ENCODE measurements around the gene CDK15. TPM values are rescaled to one million over a fixed set of nuclear protein-coding genes. Genes with fewer than 3 reads are reported as not detected.

The CDK15 gene
- total RNA-seq, 1 experiment from 2014 or later, result not detected

GRCh38 chr2:201913201-201913600 is 106.9 kb downstream of the CDK15 start:
- DNase-seq (ENCODE audit: low spot score) (no peak), ATAC-seq (no peak)
- CTCF ChIA-PET, result no interaction called here
- TF ChIP-seq JUN (CRISPR knock-in tag; IDR thresholded peaks at IDR 0.05), result no peak
- TF ChIP-seq NFE2L1 (CRISPR knock-in tag; IDR thresholded peaks at IDR 0.05), result no peak
- no peak for TF ChIP-seq NR3C1 (CRISPR knock-in tag; conservative IDR thresholded peaks at IDR 0.05; ENCODE audit: low read depth)
- TF ChIP-seq FOXJ3 (CRISPR knock-in tag; IDR thresholded peaks at IDR 0.05; ENCODE audit: borderline replicate concordance), result no peak
- TF ChIP-seq ZNF532 (CRISPR knock-in tag; IDR thresholded peaks at IDR 0.05; ENCODE audit: borderline replicate concordance), result no peak
- no peak for TF ChIP-seq MLX (CRISPR knock-in tag; IDR thresholded peaks at IDR 0.05)
- TF ChIP-seq USF2 (CRISPR knock-in tag; IDR thresholded peaks at IDR 0.05), result no peak
- no peak for TF ChIP-seq TEAD4 (CRISPR knock-in tag; IDR thresholded peaks at IDR 0.05)
- no peak for TF ChIP-seq TEAD1 (CRISPR knock-in tag; IDR thresholded peaks at IDR 0.05)
- TF ChIP-seq KAT7 (CRISPR knock-in tag; IDR thresholded peaks at IDR 0.05; ENCODE audit: borderline replicate concordance), result no peak
- TF ChIP-seq, protein P1, sequence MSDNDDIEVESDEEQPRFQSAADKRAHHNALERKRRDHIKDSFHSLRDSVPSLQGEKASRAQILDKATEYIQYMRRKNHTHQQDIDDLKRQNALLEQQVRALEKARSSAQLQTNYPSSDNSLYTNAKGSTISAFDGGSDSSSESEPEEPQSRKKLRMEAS (CRISPR knock-in tag; IDR thresholded peaks at IDR 0.05), result no peak
- no peak for TF ChIP-seq ZNF232 (CRISPR knock-in tag; IDR thresholded peaks at IDR 0.05)
- TF ChIP-seq, protein P2, sequence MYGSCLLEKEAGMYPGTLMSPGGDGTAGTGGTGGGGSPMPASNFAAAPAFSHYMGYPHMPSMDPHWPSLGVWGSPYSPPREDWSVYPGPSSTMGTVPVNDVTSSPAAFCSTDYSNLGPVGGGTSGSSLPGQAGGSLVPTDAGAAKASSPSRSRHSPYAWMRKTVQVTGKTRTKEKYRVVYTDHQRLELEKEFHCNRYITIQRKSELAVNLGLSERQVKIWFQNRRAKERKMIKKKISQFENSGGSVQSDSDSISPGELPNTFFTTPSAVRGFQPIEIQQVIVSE (CRISPR knock-in tag; IDR thresholded peaks at IDR 0.05; ENCODE audit: borderline replicate concordance), result no peak
- TF ChIP-seq ZNF423 (CRISPR knock-in tag; IDR thresholded peaks at IDR 0.05), result no peak
- Mint-ChIP-seq H3K4me3 (no peak overlapping the region), H3K9me3 (no peaks in the 10 kb centered on the region), H3K27me3 (ENCODE audit: low read depth) (no peaks in the 10 kb centered on the region), H3K4me1 (peaks cover 30% of the 10 kb centered on the region), H3K27ac (no peak overlapping the region), H3K36me3 (no peaks in the 10 kb centered on the region)
- POLR2A ChIA-PET, result no interaction called here

GRCh38 chr2:201915446-201915845 is 109.1 kb downstream of the CDK15 start:
- ChIA-PET CTCF (interaction anchor here (0.5 kb wide), 1 partner anchor 49 kb away, joined by 3 read pairs; no protein-coding TSS in a partner anchor), POLR2A (no interaction called here)
- peaks cover 24% of the 10 kb centered on the region for H3K4me1 Mint-ChIP-seq
- no peak for DNase-seq (ENCODE audit: low spot score)
- no peaks in the 10 kb centered on the region for H3K27me3 Mint-ChIP-seq (ENCODE audit: low read depth)
- H3K36me3 Mint-ChIP-seq, result no peaks in the 10 kb centered on the region
- ATAC-seq, result peak; percentile 55; the same call in 1 of the 2 replicates
- no peak overlapping the region for H3K4me3 Mint-ChIP-seq
- H3K9me3 Mint-ChIP-seq, result no peaks in the 10 kb centered on the region
- TF ChIP-seq SMAD4 (CRISPR knock-in tag; IDR thresholded peaks at IDR 0.05) (no peak), NFATC4 (CRISPR knock-in tag; IDR thresholded peaks at IDR 0.05) (no peak), ZNF423 (CRISPR knock-in tag; IDR thresholded peaks at IDR 0.05) (no peak), SMAD3 (CRISPR knock-in tag; IDR thresholded peaks at IDR 0.05; ENCODE audit: borderline replicate concordance) (no peak), NR2C2 (CRISPR knock-in tag; IDR thresholded peaks at IDR 0.05) (no peak), ZNF219 (CRISPR knock-in tag; IDR thresholded peaks at IDR 0.05; ENCODE audit: borderline replicate concordance) (no peak), ZNF263 (CRISPR knock-in tag; IDR thresholded peaks at IDR 0.05; ENCODE audit: low read depth) (no peak), FOXP1 (CRISPR knock-in tag; IDR thresholded peaks at IDR 0.05; ENCODE audit: borderline replicate concordance) (no peak), FOXP4 (CRISPR knock-in tag; IDR thresholded peaks at IDR 0.05) (no peak), JUN (CRISPR knock-in tag; IDR thresholded peaks at IDR 0.05) (no peak)
- H3K27ac Mint-ChIP-seq, result no peak overlapping the region

Data from WTC11 (cell line).